IMR-90 (cell line): ENCODE measurements around the gene EIF2B5. TPM values are rescaled to one million over a fixed set of nuclear protein-coding genes. Genes with fewer than 3 reads are reported as not detected.
A peak's percentile ranks its signal among the peaks of the same experiment; 100 is the strongest.

Experiments used
- ATAC-seq: fragments of 200-7000 bp; cut with Tn5 transposase; 2 replicates; pipeline ENCODE4 v1.9.1; 2020; ENCODE audit warnings: low read depth, mild to moderate bottlenecking, moderate library complexity
- BruUV-seq: library from RNA; stranded (reverse); fragments of 400-500 nt; replicated peaks from 2 replicates; lab custom pipeline; 2021; lab: Mats Ljungman, UMichigan
- CTCF ChIA-PET: fragments of 300-600 bp; formaldehyde crosslinking; extraction: SDS; loops from one replicate; lab custom pipeline; 2021; ENCODE audit warnings: antibody characterized with exemption; lab: Yijun Ruan, JAX
- POLR2A ChIA-PET: fragments of 300-600 bp; sonication (Branson Sonifier 250); formaldehyde crosslinking; loops from one replicate; lab custom pipeline; 2022; ENCODE audit warnings: antibody characterized with exemption; ENCODE audit not compliant: unreplicated experiment; lab: Charles Lee
- DNase-seq: peaks from one replicate; pipeline ENCODE4 v3.0.0; 2013
- H2AFZ ChIP-seq: replicated peaks from 2 replicates; pipeline ENCODE3; 2013; ENCODE audit warnings: low read length, mild to moderate bottlenecking; ENCODE audit not compliant: poor library complexity
- H2AK5ac ChIP-seq: 2 replicates; pipeline ENCODE4 v1.6.1; 2013; ENCODE audit warnings: low read depth, low read length, inconsistent platforms
- H2AK9ac ChIP-seq: replicated peaks from 2 replicates; pipeline ENCODE3; 2013; ENCODE audit warnings: mild to moderate bottlenecking, low read depth, low read length, moderate library complexity; ENCODE audit not compliant: poor library complexity
- H2BK120ac ChIP-seq: 2 replicates; pipeline ENCODE4 v1.6.1; 2013; ENCODE audit warnings: low read depth, low read length, inconsistent platforms
- H2BK15ac ChIP-seq: 3 replicates; pipeline ENCODE4 v1.6.1; 2013; ENCODE audit warnings: low read depth, low read length, inconsistent platforms
- H2BK20ac ChIP-seq: 2 replicates; pipeline ENCODE4 v1.6.1; 2013; ENCODE audit warnings: low read depth, mild to moderate bottlenecking, inconsistent platforms, low read length, moderate library complexity
- H2BK5ac ChIP-seq: 2 replicates; pipeline ENCODE4 v1.6.1; 2013; ENCODE audit warnings: mild to moderate bottlenecking, low read depth, low read length, inconsistent platforms; ENCODE audit not compliant: poor library complexity, severe bottlenecking
- H3K14ac ChIP-seq: replicated peaks from 2 replicates; pipeline ENCODE4 v1.6.1; 2013; ENCODE audit warnings: low read depth, low read length, inconsistent platforms
- H3K18ac ChIP-seq: 2 replicates; pipeline ENCODE4 v1.6.1; 2013; ENCODE audit warnings: low read depth, low read length, control low read depth
- H3K23ac ChIP-seq: 2 replicates; pipeline ENCODE4 v1.6.1; 2013; ENCODE audit warnings: low read depth, low read length, inconsistent platforms
- H3K27ac ChIP-seq: 2 replicates; pipeline ENCODE4 v1.5.1; 2013; ENCODE audit warnings: mild to moderate bottlenecking, control low read depth, low read length; ENCODE audit not compliant: insufficient read depth
- H3K27me3 ChIP-seq: 2 replicates; pipeline ENCODE4 v1.6.1; 2013; ENCODE audit warnings: low read length; ENCODE audit not compliant: control insufficient read depth, insufficient read depth
- H3K36me3 ChIP-seq: 2 replicates; pipeline ENCODE4 v1.6.1; 2013; ENCODE audit warnings: low read length, mixed read lengths; ENCODE audit not compliant: control insufficient read depth, insufficient read depth
- H3K4ac ChIP-seq: 2 replicates; pipeline ENCODE4 v1.6.1; 2013; ENCODE audit warnings: low read depth, low read length, inconsistent platforms
- H3K4me1 ChIP-seq: 2 replicates; pipeline ENCODE4 v1.6.1; 2013; ENCODE audit warnings: low read length, mixed read lengths; ENCODE audit not compliant: control insufficient read depth, insufficient read depth
- H3K4me2 ChIP-seq: 2 replicates; pipeline ENCODE4 v1.6.1; 2013; ENCODE audit warnings: low read depth, mild to moderate bottlenecking, control low read depth, low read length, moderate library complexity
- H3K4me3 ChIP-seq: 2 replicates; pipeline ENCODE4 v1.5.1; 2013; ENCODE audit warnings: low read depth, mild to moderate bottlenecking, control low read depth, low read length, moderate library complexity; ENCODE audit not compliant: insufficient read depth
- H3K56ac ChIP-seq: 2 replicates; pipeline ENCODE4 v1.6.1; 2013; ENCODE audit warnings: low read length, inconsistent platforms; ENCODE audit not compliant: insufficient read depth; ENCODE audit errors: extremely low read depth
- H3K79me1 ChIP-seq, 2 experiments: 2 replicates each; pipeline ENCODE4 v1.6.1; 2013; ENCODE audit warnings: low read length in 2 of 2, inconsistent platforms in 1 of 2, low read depth in 1 of 2
- H3K9ac ChIP-seq: 2 replicates; pipeline ENCODE4 v1.6.1; 2013; ENCODE audit warnings: low read depth, low read length, control low read depth
- H3K9me1 ChIP-seq: 2 replicates; pipeline ENCODE4 v1.6.1; 2013; ENCODE audit warnings: low read length, inconsistent platforms; ENCODE audit not compliant: insufficient read depth
- H3K9me3 ChIP-seq: 2 replicates; pipeline ENCODE4 v1.6.1; 2013; ENCODE audit warnings: low read length; ENCODE audit not compliant: control insufficient read depth, insufficient read depth
- H4K20me1 ChIP-seq: 2 replicates; pipeline ENCODE4 v1.6.1; 2013; ENCODE audit warnings: low read length, inconsistent platforms; ENCODE audit not compliant: insufficient read depth
- H4K5ac ChIP-seq: 2 replicates; pipeline ENCODE4 v1.6.1; 2013; ENCODE audit warnings: mild to moderate bottlenecking, low read depth, low read length, control low read depth
- H4K8ac ChIP-seq, 2 experiments: 2 replicates each; pipeline ENCODE4 v1.6.1; 2013; ENCODE audit warnings: low read depth in 2 of 2, low read length in 2 of 2, control low read depth in 1 of 2, inconsistent platforms in 1 of 2
- H4K91ac ChIP-seq: 2 replicates; pipeline ENCODE4 v1.6.1; 2013; ENCODE audit warnings: low read depth, low read length, inconsistent platforms; ENCODE audit not compliant: insufficient read depth
- BHLHE40 ChIP-seq: fragments of 150-350 bp; IDR thresholded peaks from 2 replicates; pipeline ENCODE4 v1.6.1; 2016; ENCODE audit warnings: mild to moderate bottlenecking, low read depth, low read length
- CHD1 ChIP-seq: IDR thresholded peaks from 2 replicates; pipeline ENCODE4 v1.6.1; 2012; ENCODE audit warnings: low read depth, low read length, improper control_type of control experiment
- MXI1 ChIP-seq: IDR thresholded peaks from 2 replicates; pipeline ENCODE4 v1.6.1; 2012; ENCODE audit warnings: low read depth, mild to moderate bottlenecking, low read length, moderate library complexity, borderline replicate concordance
- POLR2A ChIP-seq: IDR thresholded peaks from 2 replicates; pipeline ENCODE4 v1.6.1; 2012; ENCODE audit warnings: mild to moderate bottlenecking, low read depth, low read length
- whole genome bisulfite sequencing, 2 experiments: methylation state at CpG; one replicate each; pipeline versions ENCODE4 v1.1.5 to v1.1.7; 2013; ENCODE audit warnings: missing lambda C conversion rate in 2 of 2; ENCODE audit not compliant: insufficient read length in 1 of 2; ENCODE audit errors: extremely low coverage in 2 of 2; 5-methylcytosine and 5-hydroxymethylcytosine counted together
- dilution Hi-C: fragments of 300-500 bp; cut with HindIII; formaldehyde crosslinking; loops from one replicate; pipeline ENCODE4 v1.14.3; 2018; ENCODE audit warnings: low sequenced_read_pairs; ENCODE audit not compliant: unreplicated experiment
- in situ Hi-C: fragments of 300-500 bp; cut with MboI; formaldehyde crosslinking; loops from 3 replicates; pipeline ENCODE4 v1.14.3; 2019; ENCODE audit warnings: low sequenced_read_pairs, inconsistent platforms, mixed read lengths
- intact Hi-C: fragments of 100-400 bp; cut with micrococcal nuclease; formaldehyde crosslinking; loops from 2 replicates; pipeline ENCODE4 v1.10.0; 2022
- polyA plus RNA-seq, 3 experiments: library from polyadenylated mRNA; depleted of rRNA; stranded (reverse); fragments of >200 nt; gene quantifications; 2 replicates each; pipeline ENCODE4 v1.2.3, GENCODE V29; 2012; ENCODE audit warnings: low replicate concordance in 1 of 3
- total RNA-seq: library from RNA; depleted of rRNA; stranded (reverse); fragments of >200 nt; gene quantifications from 2 replicates; pipeline ENCODE4 v1.2.3, GENCODE V29; 2012
- TF ChIP-seq, protein P1 (sequence below): fragments of 150-350 bp; IDR thresholded peaks from 2 replicates; pipeline ENCODE4 v1.6.1; 2016; ENCODE audit warnings: low read depth, mild to moderate bottlenecking, low read length, moderate library complexity, borderline replicate concordance

EIF2B5 gene
- total and polyA plus RNA-seq, 2 of the 4 experiments (the other 2 are of a cell fraction) = 31.7 to 37.6 TPM

DNA sequence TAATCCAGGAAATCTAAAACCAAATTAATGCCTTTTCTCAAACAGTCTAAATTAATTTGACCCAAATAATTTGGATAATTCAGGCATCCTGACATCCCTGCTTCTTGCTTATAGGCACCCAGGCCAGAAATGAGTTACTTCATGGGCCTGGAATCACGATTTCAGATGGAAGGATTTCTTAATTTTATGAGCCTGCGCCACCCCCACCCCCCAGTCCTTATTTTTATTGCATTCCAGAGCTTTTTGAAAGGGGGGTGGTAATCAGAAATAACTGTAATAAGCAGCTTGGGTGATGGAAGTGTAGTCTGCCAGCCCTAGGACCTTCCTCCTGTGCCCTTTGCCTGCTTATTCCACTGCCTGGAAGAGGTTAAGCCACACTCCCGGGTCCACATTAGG is 40.8 kb downstream of the EIF2B5 start:
- H3K9me3 ChIP-seq = no peaks in the 10 kb centered on the region
- peak overlapping the region; percentile 95 for H3K56ac ChIP-seq
- ChIA-PET CTCF (interaction anchor here (0.6 kb wide), 1 partner anchor 52 kb away, joined by 4 read pairs; no protein-coding TSS in a partner anchor), POLR2A (interaction anchor here (0.5 to 1.0 kb wide), 2 partner anchors 17 to 144 kb away, joined by 3 read pairs; no protein-coding TSS in a partner anchor)
- intact Hi-C loops (loop anchor here (1.0 to 5.0 kb wide), 2 partner anchors 21 to 279 kb away; partner anchors contain the start of gene DVL3), dilution Hi-C loops (no loop called here), in situ Hi-C loops (no loop called here)
- H3K18ac ChIP-seq = peak overlapping the region; percentile 48
- H4K5ac ChIP-seq = peak overlapping the region; percentile 48
- peak overlapping the region; percentile 71 for H2AK5ac ChIP-seq
- peaks cover 50% of the 10 kb centered on the region for H3K36me3 ChIP-seq
- peak overlapping the region; percentile 6; the same call in 1 of the 3 replicates for H2BK15ac ChIP-seq
- peak overlapping the region; percentile 69 for H3K14ac ChIP-seq
- H3K27me3 ChIP-seq = no peaks in the 10 kb centered on the region
- H3K9me1 ChIP-seq = peaks cover 28% of the 10 kb centered on the region
- H4K91ac ChIP-seq = peak overlapping the region; percentile 83
- H4K20me1 ChIP-seq = peaks cover 56% of the 10 kb centered on the region
- DNase-seq = no peak
- 0 out of 2 replicates have a peak, but pooled peaks have one; percentile 23 for TF ChIP-seq CHD1
- TF ChIP-seq, protein P1, sequence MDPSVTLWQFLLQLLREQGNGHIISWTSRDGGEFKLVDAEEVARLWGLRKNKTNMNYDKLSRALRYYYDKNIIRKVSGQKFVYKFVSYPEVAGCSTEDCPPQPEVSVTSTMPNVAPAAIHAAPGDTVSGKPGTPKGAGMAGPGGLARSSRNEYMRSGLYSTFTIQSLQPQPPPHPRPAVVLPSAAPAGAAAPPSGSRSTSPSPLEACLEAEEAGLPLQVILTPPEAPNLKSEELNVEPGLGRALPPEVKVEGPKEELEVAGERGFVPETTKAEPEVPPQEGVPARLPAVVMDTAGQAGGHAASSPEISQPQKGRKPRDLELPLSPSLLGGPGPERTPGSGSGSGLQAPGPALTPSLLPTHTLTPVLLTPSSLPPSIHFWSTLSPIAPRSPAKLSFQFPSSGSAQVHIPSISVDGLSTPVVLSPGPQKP = no peak
- no peak for TF ChIP-seq BHLHE40
- TF ChIP-seq POLR2A = no peak
- no peak for TF ChIP-seq MXI1
- peak overlapping the region; percentile 98 for H3K23ac ChIP-seq
- peak overlapping the region; percentile 96 for H2BK5ac ChIP-seq
- H3K4me1 ChIP-seq = peaks cover 19% of the 10 kb centered on the region
- H3K4me2 ChIP-seq = peak overlapping the region; percentile 97
- peak overlapping the region; percentile 36 for H2BK120ac ChIP-seq
- H4K8ac ChIP-seq = peak overlapping the region; percentile 77 to 87
- peak overlapping the region; percentile 63 for H2AK9ac ChIP-seq
- H3K4ac ChIP-seq = peak overlapping the region; percentile 88
- H3K4me3 ChIP-seq = peak overlapping the region; percentile 86
- H3K27ac ChIP-seq = peak overlapping the region; percentile 96
- peak overlapping the region; percentile 96 for H3K9ac ChIP-seq
- peak; percentile 1; the same call in 1 of the 2 replicates for ATAC-seq
- no CpG with 5 or more reads among the region's 3 CpGs for WGBS, 2 experiments
- H2AFZ ChIP-seq = no peak overlapping the region
- no TSS peak for BruUV-seq
- H2BK20ac ChIP-seq = no peak overlapping the region; the same call in 1 of the 2 replicates
- H3K79me1 ChIP-seq = peaks cover 34 to 69% of the 10 kb centered on the region in 2 experiments
